LNCaP clone FGC (cell line): ENCODE results near the gene MDN1.
"Not testable (repeated sequence)": the region's sequence is repeated elsewhere in the genome, so short reads cannot be mapped to it uniquely, and the experiment has no call there.

ENCODE experiments used
- DNase-seq: peaks from one replicate; pipeline ENCODE4 v3.0.0-alpha.2; 2011; ENCODE audit warnings: low read depth
- H3K4me3 ChIP-seq: 2 replicates; pipeline ENCODE4 v1.5.1; 2011; ENCODE audit warnings: mild to moderate bottlenecking, low read depth, low read length, control low read depth
- TF ChIP-seq, protein P1 (sequence below): IDR thresholded peaks from 2 replicates; pipeline ENCODE4 v1.5.1; 2012; ENCODE audit warnings: mild to moderate bottlenecking; ENCODE audit not compliant: control insufficient read depth, insufficient read depth; ENCODE audit errors: extremely low read depth

MDN1 gene

DNA sequence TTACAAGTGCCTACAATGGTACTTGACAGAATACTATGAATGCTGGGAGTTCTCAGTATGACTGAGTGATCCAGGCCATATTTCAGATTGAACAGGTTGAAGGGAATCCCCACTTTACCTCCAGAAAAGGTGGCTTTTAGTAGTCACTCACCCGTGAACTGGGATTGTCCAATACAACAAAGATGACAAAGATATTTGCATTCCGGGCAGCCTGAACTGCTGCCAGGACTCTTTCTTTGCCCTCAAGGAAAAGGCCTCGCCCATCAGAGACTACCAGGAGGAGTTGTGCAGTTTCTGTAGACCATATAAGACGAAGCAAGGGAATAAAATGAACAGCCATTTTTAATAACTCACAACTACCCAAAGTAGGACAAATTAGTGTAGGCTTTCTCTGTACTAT is 174.7 kb downstream of the MDN1 start:
- H3K4me3 ChIP-seq: no peak overlapping the region
- TF ChIP-seq, protein P1, sequence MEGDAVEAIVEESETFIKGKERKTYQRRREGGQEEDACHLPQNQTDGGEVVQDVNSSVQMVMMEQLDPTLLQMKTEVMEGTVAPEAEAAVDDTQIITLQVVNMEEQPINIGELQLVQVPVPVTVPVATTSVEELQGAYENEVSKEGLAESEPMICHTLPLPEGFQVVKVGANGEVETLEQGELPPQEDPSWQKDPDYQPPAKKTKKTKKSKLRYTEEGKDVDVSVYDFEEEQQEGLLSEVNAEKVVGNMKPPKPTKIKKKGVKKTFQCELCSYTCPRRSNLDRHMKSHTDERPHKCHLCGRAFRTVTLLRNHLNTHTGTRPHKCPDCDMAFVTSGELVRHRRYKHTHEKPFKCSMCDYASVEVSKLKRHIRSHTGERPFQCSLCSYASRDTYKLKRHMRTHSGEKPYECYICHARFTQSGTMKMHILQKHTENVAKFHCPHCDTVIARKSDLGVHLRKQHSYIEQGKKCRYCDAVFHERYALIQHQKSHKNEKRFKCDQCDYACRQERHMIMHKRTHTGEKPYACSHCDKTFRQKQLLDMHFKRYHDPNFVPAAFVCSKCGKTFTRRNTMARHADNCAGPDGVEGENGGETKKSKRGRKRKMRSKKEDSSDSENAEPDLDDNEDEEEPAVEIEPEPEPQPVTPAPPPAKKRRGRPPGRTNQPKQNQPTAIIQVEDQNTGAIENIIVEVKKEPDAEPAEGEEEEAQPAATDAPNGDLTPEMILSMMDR: no peak
- DNase-seq: no peak

DNA sequence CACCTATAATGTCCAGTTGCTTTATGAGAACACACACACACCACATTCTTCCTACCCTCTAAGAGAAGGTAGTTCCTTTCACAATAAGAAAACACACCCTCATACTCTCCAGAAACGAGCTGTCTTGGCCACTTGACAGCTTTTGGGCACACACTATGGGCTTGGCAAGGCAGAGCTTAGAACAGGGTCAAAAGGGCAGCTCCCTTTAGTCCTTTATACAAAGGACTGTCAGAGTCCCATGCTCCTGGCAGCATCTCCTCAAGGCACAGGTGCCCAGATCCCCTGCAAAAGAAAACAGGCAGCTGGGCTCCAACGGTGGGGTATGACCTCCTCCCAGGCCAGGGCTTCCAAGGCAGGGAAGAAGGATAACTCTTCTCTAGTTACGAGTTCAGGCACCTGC is 176.2 kb downstream of the MDN1 start:
- TF ChIP-seq, protein P1: no peak
- DNase-seq: no peak

DNA sequence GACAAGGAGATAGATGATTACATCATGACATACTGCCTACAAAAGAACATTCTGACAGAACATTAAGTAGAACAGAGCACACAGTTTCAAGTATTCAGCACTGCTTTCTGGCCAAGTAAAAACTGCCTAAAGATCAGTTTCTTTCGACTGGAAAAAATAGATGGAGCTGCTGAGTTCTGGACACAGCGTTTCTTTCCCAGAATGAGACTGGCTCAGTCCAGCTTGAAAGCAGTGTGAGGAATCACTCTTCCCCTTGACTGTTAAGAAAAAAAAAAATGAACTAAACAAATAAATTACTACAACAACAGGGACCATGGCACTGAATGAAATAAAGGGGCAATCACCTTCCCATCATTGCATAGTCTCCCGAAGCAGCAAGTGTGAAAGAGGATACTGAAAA is 176.6 kb downstream of the MDN1 start:
- H3K4me3 ChIP-seq: no peak overlapping the region
- TF ChIP-seq, protein P1: no peak
- no peak for DNase-seq

More for the DNA sequence above, 176.2 kb downstream of the MDN1 start:
- H3K4me3 ChIP-seq: no peak overlapping the region

DNA sequence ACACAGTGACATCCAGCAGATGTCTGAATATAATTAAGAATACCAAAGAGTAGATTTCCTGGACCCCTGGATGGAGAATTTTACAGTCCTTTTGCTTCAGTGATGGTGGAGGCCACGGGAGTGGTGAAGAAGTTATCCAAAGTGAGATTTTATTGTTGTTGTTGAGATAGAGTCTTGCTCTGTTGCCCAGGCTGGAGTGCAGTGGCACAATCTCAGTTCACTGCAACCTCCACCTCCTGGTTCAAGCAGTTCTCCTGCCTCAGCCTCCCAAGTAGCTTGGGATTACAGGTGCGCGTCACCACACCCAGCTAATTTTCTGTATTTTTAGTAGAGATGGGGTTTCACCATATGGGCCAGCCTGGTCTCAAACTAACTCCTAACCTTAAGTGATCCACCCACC is 178.0 kb downstream of the MDN1 start:
- not testable (repeated sequence) for H3K4me3 ChIP-seq, DNase-seq

DNA sequence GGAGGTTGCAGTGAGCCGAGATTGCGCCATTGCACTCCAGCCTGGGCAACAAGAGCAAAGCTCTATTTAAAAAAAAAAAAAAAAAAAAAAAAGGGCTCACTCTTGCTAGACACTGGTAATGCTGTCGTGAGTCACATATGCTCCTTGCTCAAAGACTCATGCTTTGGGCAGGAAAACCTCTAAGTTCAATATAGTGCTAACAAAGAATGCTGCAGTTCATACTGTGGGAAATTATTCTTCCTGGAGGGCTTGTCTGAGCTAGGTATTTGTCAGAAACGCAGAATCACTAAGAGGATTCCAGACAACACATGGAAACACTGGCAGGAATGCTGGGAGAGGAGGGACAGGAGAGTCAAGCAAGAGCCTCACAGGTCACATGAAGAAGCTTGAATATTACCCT is 178.8 kb downstream of the MDN1 start:
- H3K4me3 ChIP-seq: no peak overlapping the region
- DNase-seq: no peak
- TF ChIP-seq, protein P1: no peak

DNA sequence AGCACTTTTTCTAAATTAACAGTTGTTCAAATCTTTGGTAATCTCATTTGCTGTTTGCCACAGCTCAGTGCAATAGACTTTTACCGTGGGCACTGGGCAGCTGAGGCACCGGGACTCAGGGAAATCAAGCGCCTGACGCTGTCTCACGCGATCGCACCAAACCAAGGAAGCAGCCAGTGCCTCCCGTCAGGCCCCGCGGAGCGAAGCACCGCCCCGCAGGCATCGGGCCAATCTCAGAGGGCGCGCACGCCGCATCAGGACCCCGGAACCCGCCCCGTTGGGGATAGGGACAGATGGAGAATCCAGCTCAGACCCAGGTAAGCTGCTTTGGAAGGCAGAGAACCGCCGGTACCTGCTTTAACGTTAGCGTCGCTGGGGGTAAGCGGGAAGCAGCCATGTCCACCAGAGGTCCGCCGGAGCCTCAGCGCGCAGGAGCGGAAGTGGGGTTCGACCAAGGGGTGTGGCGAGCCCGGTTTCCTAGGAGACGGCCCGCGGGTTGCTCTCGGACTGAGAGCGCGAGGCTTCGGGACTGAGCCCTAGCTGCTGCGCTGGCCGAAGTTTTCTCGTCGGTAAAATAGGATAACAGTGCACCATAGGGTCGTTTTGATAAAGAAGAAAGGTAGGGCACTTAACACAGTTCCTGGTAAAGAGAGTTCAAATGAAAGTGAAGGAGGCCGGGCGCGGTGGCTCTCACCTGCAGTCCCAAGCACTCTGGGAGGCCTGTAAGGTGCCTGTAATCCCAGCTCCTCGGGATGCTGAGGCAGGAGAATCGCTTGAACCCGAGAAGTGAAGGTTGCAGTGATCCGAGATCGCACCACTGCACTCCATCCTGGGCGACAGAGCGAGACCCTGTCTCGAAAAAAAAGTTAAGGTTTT is 181.0 kb downstream of the MDN1 start, which contains the start of gene LYRM2:
Gene LYRM2, minus strand, starts transcription at position 428 of the 876 bp plus-strand sequence. Its CDS starts 31 bp downstream, at position 397.
- no peak for DNase-seq
- H3K4me3 ChIP-seq: peak within 1 kb of the TSS; percentile 63
- TF ChIP-seq, protein P1: no peak

DNA sequence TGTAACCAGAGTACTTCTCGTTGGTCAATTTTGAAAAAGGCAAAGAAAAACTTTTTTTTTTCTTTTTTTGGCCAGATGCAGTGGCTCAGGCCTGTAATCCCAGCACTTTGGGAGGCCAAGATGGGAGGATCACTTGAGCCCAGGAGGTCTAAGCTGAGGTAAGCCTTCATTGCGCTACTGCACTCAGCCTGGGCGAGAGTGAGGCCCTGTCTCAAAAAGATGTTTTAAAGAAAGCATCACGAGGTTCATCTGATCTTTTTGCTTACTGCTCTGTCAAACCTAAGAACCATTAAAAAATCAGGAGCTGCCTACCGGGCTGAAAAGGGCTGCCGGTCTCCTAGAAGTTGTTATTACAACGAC is 181.7 kb downstream of the MDN1 start:
- H3K4me3 ChIP-seq: peak overlapping the region; percentile 63
- no peak for DNase-seq
- TF ChIP-seq, protein P1: no peak

DNA sequence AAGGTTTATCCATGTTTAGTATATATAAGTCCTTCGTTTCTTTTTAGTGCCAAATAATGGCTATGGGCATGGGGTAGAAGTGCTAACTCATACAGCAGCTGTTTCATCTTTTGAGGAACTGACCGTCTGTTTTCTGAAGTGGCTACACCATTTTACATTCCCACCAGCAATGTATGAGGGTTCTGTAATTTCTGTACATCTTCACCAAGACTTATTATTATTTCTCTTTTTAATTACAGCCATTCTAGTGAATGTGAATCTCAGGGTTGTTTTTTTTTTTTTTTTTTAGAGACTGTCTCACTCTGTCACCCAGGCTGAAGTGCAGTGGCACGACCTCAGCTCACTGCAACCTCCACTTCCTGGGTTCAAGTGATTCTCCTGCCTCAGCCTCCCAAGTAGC is 183.2 kb downstream of the MDN1 start:
- H3K4me3 ChIP-seq, DNase-seq: not testable (repeated sequence)
